H9 (cell line): Measurements from ENCODE around the gene IL4. TPM values are rescaled to one million over a fixed set of nuclear protein-coding genes. Genes with fewer than 3 reads are reported as not detected.

Experiments
- DNase-seq: peaks from one replicate; pipeline ENCODE4 v3.0.0-alpha.2; 2017
- H2AFZ ChIP-seq: one replicate; pipeline ENCODE4 v1.6.1; 2013; ENCODE audit warnings: mild to moderate bottlenecking, low read length, control low read depth, moderate library complexity
- H2AK5ac ChIP-seq: 2 replicates; pipeline ENCODE4 v1.6.1; 2013; ENCODE audit warnings: low read length, control low read depth, mixed read lengths; ENCODE audit not compliant: insufficient read length
- H2BK120ac ChIP-seq: one replicate; pipeline ENCODE4 v1.6.1; 2013; ENCODE audit warnings: low read depth, mild to moderate bottlenecking, low read length, control low read depth, inconsistent platforms; ENCODE audit not compliant: poor library complexity, severe bottlenecking
- H2BK12ac ChIP-seq: 2 replicates; pipeline ENCODE4 v1.6.1; 2013; ENCODE audit warnings: low read length, control low read depth, mixed read lengths, low read depth; ENCODE audit not compliant: insufficient read length
- H2BK15ac ChIP-seq: 2 replicates; pipeline ENCODE4 v1.6.1; 2013; ENCODE audit warnings: low read depth, low read length, control low read depth
- H2BK20ac ChIP-seq: one replicate; pipeline ENCODE4 v1.6.1; 2013; ENCODE audit warnings: low read depth, mild to moderate bottlenecking, low read length, control low read depth, inconsistent platforms; ENCODE audit not compliant: poor library complexity, severe bottlenecking
- H2BK5ac ChIP-seq: 2 replicates; pipeline ENCODE4 v1.6.1; 2013; ENCODE audit warnings: low read length, control low read depth, mixed read lengths; ENCODE audit not compliant: insufficient read length
- H3K14ac ChIP-seq: 2 replicates; pipeline ENCODE4 v1.6.1; 2013; ENCODE audit warnings: low read length, control low read depth; ENCODE audit not compliant: insufficient read depth
- H3K18ac ChIP-seq: 2 replicates; pipeline ENCODE4 v1.6.1; 2013; ENCODE audit warnings: low read depth, mild to moderate bottlenecking, mixed read lengths, low read length, control low read depth; ENCODE audit not compliant: insufficient read length
- H3K23ac ChIP-seq: 2 replicates; pipeline ENCODE4 v1.6.1; 2013; ENCODE audit warnings: low read length, control low read depth, mixed read lengths, low read depth; ENCODE audit not compliant: insufficient read length
- H3K23me2 ChIP-seq: 2 replicates; pipeline ENCODE4 v1.6.1; 2013; ENCODE audit warnings: low read depth, mild to moderate bottlenecking, mixed read lengths, low read length, control low read depth; ENCODE audit not compliant: insufficient read length, poor library complexity, severe bottlenecking
- H3K27ac ChIP-seq: 2 replicates; pipeline ENCODE4 v1.5.1; 2013; ENCODE audit warnings: low read length, control low read depth, mixed read lengths, low read depth; ENCODE audit not compliant: insufficient read length
- H3K27me3 ChIP-seq: 2 replicates; pipeline ENCODE4 v1.6.1; 2013; ENCODE audit warnings: low read length, control low read depth, inconsistent platforms; ENCODE audit not compliant: insufficient read depth
- H3K4ac ChIP-seq: 2 replicates; pipeline ENCODE4 v1.6.1; 2013; ENCODE audit warnings: low read depth, mild to moderate bottlenecking, control low read depth, inconsistent platforms, low read length, moderate library complexity
- H3K4me1 ChIP-seq: 2 replicates; pipeline ENCODE4 v1.6.1; 2013; ENCODE audit warnings: low read length, control low read depth, inconsistent platforms; ENCODE audit not compliant: insufficient read depth
- H3K4me2 ChIP-seq: 2 replicates; pipeline ENCODE4 v1.6.1; 2013; ENCODE audit warnings: low read length, control low read depth, mixed read lengths; ENCODE audit not compliant: insufficient read length, insufficient read depth
- H3K56ac ChIP-seq: 2 replicates; pipeline ENCODE4 v1.6.1; 2013; ENCODE audit warnings: low read depth, mild to moderate bottlenecking, mixed read lengths, low read length, control low read depth; ENCODE audit not compliant: insufficient read length
- H3K79me1 ChIP-seq: 2 replicates; pipeline ENCODE4 v1.6.1; 2013; ENCODE audit warnings: low read depth, mild to moderate bottlenecking, moderate library complexity, low read length, control low read depth, inconsistent platforms; ENCODE audit not compliant: insufficient read depth, poor library complexity, severe bottlenecking
- H3K79me2 ChIP-seq: 2 replicates; pipeline ENCODE4 v1.6.1; 2013; ENCODE audit warnings: low read length, control low read depth, inconsistent platforms; ENCODE audit not compliant: insufficient read depth
- H3K9ac ChIP-seq: 2 replicates; pipeline ENCODE4 v1.6.1; 2013; ENCODE audit warnings: low read length, control low read depth, mixed read lengths; ENCODE audit not compliant: insufficient read length; ENCODE audit errors: extremely low read depth
- H3K9me3 ChIP-seq: one replicate; pipeline ENCODE4 v1.6.1; 2013; ENCODE audit warnings: low read depth, low read length, inconsistent platforms; ENCODE audit not compliant: control insufficient read depth
- H3T11ph ChIP-seq: one replicate; pipeline ENCODE4 v1.6.1; 2013; ENCODE audit warnings: mild to moderate bottlenecking, low read length, control low read depth, inconsistent platforms
- H4K20me1 ChIP-seq: one replicate; pipeline ENCODE4 v1.6.1; 2013; ENCODE audit not compliant: control insufficient read depth, insufficient read length, insufficient read depth
- H4K5ac ChIP-seq: 2 replicates; pipeline ENCODE4 v1.6.1; 2013; ENCODE audit warnings: low read depth, mild to moderate bottlenecking, mixed read lengths, low read length, control low read depth; ENCODE audit not compliant: insufficient read length
- H4K8ac ChIP-seq: replicated peaks from 2 replicates; pipeline ENCODE4 v1.6.1; 2013; ENCODE audit warnings: low read length, control low read depth, mixed read lengths, low read depth; ENCODE audit not compliant: insufficient read length
- H4K91ac ChIP-seq: 2 replicates; pipeline ENCODE4 v1.6.1; 2013; ENCODE audit warnings: low read depth, mild to moderate bottlenecking, moderate library complexity, mixed read lengths, low read length, control low read depth; ENCODE audit not compliant: insufficient read length
- H3K27ac Mint-ChIP-seq, 3 experiments: 2 replicates in 2 of 3; 3 replicates in 1 of 3; pipeline ENCODE4 v1.8.0; 2020 to 2021; ENCODE audit warnings: mixed read lengths in 3 of 3, mild to moderate bottlenecking in 1 of 3, moderate library complexity in 1 of 3
- H3K27me3 Mint-ChIP-seq: 2 replicates; pipeline ENCODE4 v1.8.0; 2021; ENCODE audit warnings: low read depth, mild to moderate bottlenecking, moderate library complexity, mixed read lengths
- H3K36me3 Mint-ChIP-seq, 3 experiments: 2 replicates in 2 of 3; 3 replicates in 1 of 3; pipeline ENCODE4 v1.8.0; 2020 to 2021; ENCODE audit warnings: low read depth in 3 of 3, mixed read lengths in 3 of 3; ENCODE audit not compliant: insufficient read depth in 1 of 3
- H3K4me1 Mint-ChIP-seq, 2 experiments: 2 replicates each; pipeline ENCODE4 v1.8.0; 2020; ENCODE audit warnings: mixed read lengths in 2 of 2
- H3K4me3 Mint-ChIP-seq, 2 experiments: 2 replicates in 1 of 2; 3 replicates in 1 of 2; pipeline ENCODE4 v1.8.0; 2020 to 2021; ENCODE audit warnings: mild to moderate bottlenecking in 2 of 2, mixed read lengths in 2 of 2, moderate library complexity in 1 of 2
- H3K9me3 Mint-ChIP-seq, 2 experiments: 2 replicates in 1 of 2; 3 replicates in 1 of 2; pipeline ENCODE4 v1.8.0; 2020; ENCODE audit warnings: mild to moderate bottlenecking in 2 of 2, mixed read lengths in 2 of 2, moderate library complexity in 1 of 2
- WGBS: extraction: QIAGEN DNeasy Blood & Tissue Kit; methylation state at CpG from one replicate; pipeline ENCODE4 v1.1.7; 2013; ENCODE audit warnings: missing lambda C conversion rate, low lambda C conversion rate, mixed read lengths; ENCODE audit not compliant: insufficient read length; ENCODE audit errors: extremely low coverage; 5-methylcytosine and 5-hydroxymethylcytosine counted together
- total RNA-seq: library from RNA; stranded (reverse); gene quantifications from 2 replicates; pipeline ENCODE4 v1.2.1, GENCODE V29; 2021
- TF ChIP-seq, protein P1 (sequence below): fragments of 200-600 bp; sonication (generic); conservative IDR thresholded peaks from 3 replicates; pipeline ENCODE4 v1.8.0; 2021; ENCODE audit warnings: antibody characterized with exemption, mild to moderate bottlenecking

IL4 gene
- total RNA-seq, 1 experiment from 2014 or later: not detected

DNA sequence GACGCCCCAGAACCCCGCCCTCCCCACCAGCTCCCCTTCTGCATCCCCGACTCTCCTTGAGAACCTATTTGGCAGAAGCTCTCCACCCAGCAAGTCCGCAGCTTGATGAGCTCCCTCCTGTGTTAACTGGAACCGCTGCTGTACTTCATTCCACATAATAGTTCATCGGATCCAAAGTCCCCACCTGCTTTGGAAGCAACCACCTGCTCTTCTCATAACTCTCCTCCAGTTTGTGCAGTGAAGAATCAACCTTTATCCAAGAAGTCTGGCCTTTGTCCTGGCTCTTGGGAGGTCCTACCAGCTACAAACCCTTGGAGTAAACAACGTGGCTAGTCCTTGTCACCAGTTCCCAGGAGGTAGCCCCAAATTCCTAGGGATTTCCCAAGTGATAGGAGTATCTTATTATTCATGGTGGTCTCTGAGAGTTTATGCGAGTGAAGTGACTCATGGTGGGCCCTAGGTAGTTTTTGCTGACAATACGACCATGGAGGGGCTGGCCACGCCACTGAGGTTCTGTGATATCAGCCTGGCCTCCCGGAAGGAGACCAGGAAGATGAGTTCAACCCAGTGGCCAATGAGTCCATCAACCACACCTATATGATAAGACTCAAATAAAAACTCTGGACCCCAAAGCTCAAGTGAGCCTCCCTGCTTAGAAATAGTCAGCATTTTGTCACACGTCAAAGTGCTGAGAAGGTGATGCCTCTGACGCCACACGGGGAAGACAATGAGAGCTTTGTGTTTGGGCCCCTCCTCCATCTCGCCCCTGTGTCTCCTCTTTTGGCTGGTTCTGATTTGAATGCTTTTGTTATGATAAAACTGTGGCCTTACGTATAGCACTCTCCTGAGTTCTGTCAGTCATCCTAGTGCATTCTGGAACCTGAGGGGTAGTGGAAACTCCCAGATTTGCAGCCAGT is 3.6 kb upstream of the IL4 start:
- no peak overlapping the region for H3K9ac ChIP-seq
- H3K56ac ChIP-seq: no peak overlapping the region
- H2BK12ac ChIP-seq: no peak overlapping the region
- no peak overlapping the region for H4K8ac ChIP-seq
- H2AFZ ChIP-seq: no peak overlapping the region
- no peak overlapping the region for H2BK15ac ChIP-seq
- no peak overlapping the region for H3K18ac ChIP-seq
- H4K91ac ChIP-seq: no peak overlapping the region
- no peak overlapping the region for H2BK5ac ChIP-seq
- Mint-ChIP-seq H3K4me1 (peaks cover 21 to 22% of the 10 kb centered on the region in 2 experiments), H3K9me3 (peaks cover 0 to 7% of the 10 kb centered on the region in 2 experiments; a peak in 3 of 5 replicates), H3K27me3 (no peaks in the 10 kb centered on the region; the same call in none of the 2 replicates), H3K27ac (peak overlapping the region in 1 of 3 experiments; percentile 88; a peak in 1 of 7 replicates), H3K36me3 (peaks cover 0 to 7% (median 0%) of the 10 kb centered on the region in 3 experiments; a peak in 3 of 7 replicates), H3K4me3 (no peak overlapping the region; a peak in 1 of 5 replicates)
- no peaks in the 10 kb centered on the region for H3K23me2 ChIP-seq
- no peaks in the 10 kb centered on the region for H3K27me3 ChIP-seq
- H3K4me2 ChIP-seq: no peak overlapping the region
- no peak overlapping the region for H3K4ac ChIP-seq
- H3K79me1 ChIP-seq: no peaks in the 10 kb centered on the region
- H3K27ac ChIP-seq: no peak overlapping the region
- TF ChIP-seq, protein P1, sequence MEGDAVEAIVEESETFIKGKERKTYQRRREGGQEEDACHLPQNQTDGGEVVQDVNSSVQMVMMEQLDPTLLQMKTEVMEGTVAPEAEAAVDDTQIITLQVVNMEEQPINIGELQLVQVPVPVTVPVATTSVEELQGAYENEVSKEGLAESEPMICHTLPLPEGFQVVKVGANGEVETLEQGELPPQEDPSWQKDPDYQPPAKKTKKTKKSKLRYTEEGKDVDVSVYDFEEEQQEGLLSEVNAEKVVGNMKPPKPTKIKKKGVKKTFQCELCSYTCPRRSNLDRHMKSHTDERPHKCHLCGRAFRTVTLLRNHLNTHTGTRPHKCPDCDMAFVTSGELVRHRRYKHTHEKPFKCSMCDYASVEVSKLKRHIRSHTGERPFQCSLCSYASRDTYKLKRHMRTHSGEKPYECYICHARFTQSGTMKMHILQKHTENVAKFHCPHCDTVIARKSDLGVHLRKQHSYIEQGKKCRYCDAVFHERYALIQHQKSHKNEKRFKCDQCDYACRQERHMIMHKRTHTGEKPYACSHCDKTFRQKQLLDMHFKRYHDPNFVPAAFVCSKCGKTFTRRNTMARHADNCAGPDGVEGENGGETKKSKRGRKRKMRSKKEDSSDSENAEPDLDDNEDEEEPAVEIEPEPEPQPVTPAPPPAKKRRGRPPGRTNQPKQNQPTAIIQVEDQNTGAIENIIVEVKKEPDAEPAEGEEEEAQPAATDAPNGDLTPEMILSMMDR: no peak
- no peak overlapping the region for H3K14ac ChIP-seq
- H4K5ac ChIP-seq: no peak overlapping the region
- no peak overlapping the region for H2BK20ac ChIP-seq
- peak; percentile 25 for DNase-seq
- no peak overlapping the region for H2AK5ac ChIP-seq
- H3T11ph ChIP-seq: no peak overlapping the region
- H3K79me2 ChIP-seq: no peaks in the 10 kb centered on the region
- H3K9me3 ChIP-seq: no peaks in the 10 kb centered on the region
- H4K20me1 ChIP-seq: no peaks in the 10 kb centered on the region
- H3K23ac ChIP-seq: no peak overlapping the region
- H3K4me1 ChIP-seq: no peaks in the 10 kb centered on the region
- H2BK120ac ChIP-seq: no peak overlapping the region
- no CpG with 5 or more reads among the region's 16 CpGs for WGBS
